Measurements from ENCODE around the gene ATXN2L. TPM values are rescaled to one million over a fixed set of nuclear protein-coding genes. Genes with fewer than 3 reads are reported as not detected.
"Not testable (repeated sequence)": the region's sequence is repeated elsewhere in the genome, so short reads cannot be mapped to it uniquely, and the experiment has no call there.

The ATXN2L gene
- total RNA-seq, 1 experiment from 2014 or later = 16.6 TPM

DNA sequence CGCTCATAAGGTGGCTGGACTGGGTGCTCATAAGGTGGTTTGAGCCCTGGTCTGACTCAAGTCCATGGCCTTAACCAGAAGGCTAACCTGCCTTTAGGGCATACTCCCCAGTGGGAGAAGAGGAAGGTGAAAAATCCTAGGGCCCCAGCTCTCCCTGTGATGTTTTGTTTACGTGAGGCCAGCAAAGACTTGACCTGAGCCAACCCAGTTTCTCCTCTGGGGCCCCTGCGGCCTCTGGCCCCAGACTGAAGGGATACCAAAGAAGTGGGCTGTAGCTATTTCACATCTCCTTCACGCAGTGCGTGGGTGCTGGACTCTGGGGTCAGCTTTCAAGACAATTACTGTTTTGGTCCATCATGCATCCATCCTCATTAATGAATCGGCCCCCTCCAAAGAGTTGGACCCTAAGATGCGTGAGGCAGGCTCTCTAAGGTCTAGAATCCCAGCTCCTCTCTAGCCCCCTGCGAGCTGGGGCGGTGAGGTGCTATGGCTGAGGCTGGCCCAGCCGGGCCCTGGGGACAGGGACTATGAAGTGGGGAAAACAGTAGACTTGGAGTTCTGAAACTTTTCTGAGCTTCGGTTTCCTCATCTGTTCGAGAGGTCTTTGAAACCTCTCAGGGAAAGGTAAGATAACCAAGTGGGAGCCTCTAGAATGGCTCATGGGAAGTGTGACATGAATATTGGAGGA lies 42.3 kb downstream of the ATXN2L start:
- in situ Hi-C loops (cut with HindIII; ENCODE audit: low pct_unique_long_range_greater_than_20kb, low sequenced_read_pairs) = no loop called here
- no peak for DNase-seq (ENCODE audit: low read depth)

- in situ Hi-C loops (cut with HindIII; ENCODE audit: low pct_unique_long_range_greater_than_20kb, low sequenced_read_pairs) = no loop called here
Measured at GRCh38 chr16:28865722-28866453, 43.1 kb downstream of the ATXN2L start.

GRCh38 chr16:28866454-28866804 lies 43.6 kb downstream of the ATXN2L start:
- DNase-seq (ENCODE audit: low read depth) = no peak
- in situ Hi-C loops (cut with HindIII; ENCODE audit: low pct_unique_long_range_greater_than_20kb, low sequenced_read_pairs) = no loop called here

More at GRCh38 chr16:28865722-28866453, 43.1 kb downstream of the ATXN2L start:
- no peak for DNase-seq (ENCODE audit: low read depth)

DNA sequence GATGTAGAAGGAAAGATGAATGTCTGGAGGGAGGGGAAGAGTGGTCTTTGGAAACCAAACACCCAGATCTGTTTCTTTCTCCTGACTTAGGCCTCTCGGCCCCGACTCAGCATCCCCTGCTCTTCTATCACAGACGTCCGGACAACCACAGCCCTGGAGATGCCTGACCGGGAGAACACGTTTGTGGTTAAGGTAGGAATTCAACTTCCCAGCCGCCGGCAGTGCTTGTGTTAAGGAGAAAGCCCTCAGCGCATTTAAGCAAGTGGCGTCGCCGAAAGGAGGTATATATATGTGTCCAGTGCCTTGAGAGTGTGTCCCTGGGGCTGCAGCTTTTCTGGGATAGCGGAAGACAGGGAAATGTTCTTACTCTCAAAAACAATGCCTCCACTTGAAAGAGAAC lies 44.4 kb downstream of the ATXN2L start:
- DNase-seq (ENCODE audit: low read depth) = no peak
- in situ Hi-C loops (cut with HindIII; ENCODE audit: low pct_unique_long_range_greater_than_20kb, low sequenced_read_pairs) = no loop called here

- DNase-seq (ENCODE audit: low read depth); in situ Hi-C loops (cut with HindIII; ENCODE audit: low pct_unique_long_range_greater_than_20kb, low sequenced_read_pairs): not testable (repeated sequence)
Measured at GRCh38 chr16:28867646-28868045, 44.8 kb downstream of the ATXN2L start.

GRCh38 chr16:28869201-28869600 lies 46.4 kb downstream of the ATXN2L start:
- in situ Hi-C loops (cut with HindIII; ENCODE audit: low pct_unique_long_range_greater_than_20kb, low sequenced_read_pairs) = no loop called here

GRCh38 chr16:28872952-28873351 lies 50.2 kb downstream of the ATXN2L start:
- no peak for DNase-seq (ENCODE audit: low read depth)
- in situ Hi-C loops (cut with HindIII; ENCODE audit: low pct_unique_long_range_greater_than_20kb, low sequenced_read_pairs) = no loop called here

More at GRCh38 chr16:28869201-28869600, 46.4 kb downstream of the ATXN2L start:
- DNase-seq (ENCODE audit: low read depth) = no peak

- DNase-seq (ENCODE audit: low read depth) = no peak
- in situ Hi-C loops (cut with HindIII; ENCODE audit: low pct_unique_long_range_greater_than_20kb, low sequenced_read_pairs) = no loop called here
Measured at GRCh38 chr16:28873543-28874201, 50.9 kb downstream of the ATXN2L start.

DNA sequence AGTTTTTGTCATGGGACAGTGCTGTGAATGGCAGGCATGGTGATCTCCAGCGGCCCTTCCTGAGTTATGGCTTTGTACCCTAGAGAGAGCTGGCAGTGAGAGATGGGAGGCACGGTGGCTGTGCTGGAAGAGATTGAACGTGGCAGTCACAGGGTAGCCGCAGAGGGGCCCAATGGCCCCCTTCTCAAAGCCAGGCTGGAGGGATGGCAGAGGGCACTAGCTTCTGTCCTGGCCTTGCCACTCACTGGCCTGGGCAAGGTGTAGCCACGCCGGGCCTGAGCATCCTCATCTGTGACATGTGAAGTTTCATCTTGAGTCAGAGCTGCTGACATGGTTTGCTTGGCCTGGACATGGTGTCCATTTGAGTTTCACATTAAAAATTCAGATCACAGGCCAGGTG lies 51.6 kb downstream of the ATXN2L start:
- in situ Hi-C loops (cut with HindIII; ENCODE audit: low pct_unique_long_range_greater_than_20kb, low sequenced_read_pairs) = no loop called here
- no peak for DNase-seq (ENCODE audit: low read depth)

DNA sequence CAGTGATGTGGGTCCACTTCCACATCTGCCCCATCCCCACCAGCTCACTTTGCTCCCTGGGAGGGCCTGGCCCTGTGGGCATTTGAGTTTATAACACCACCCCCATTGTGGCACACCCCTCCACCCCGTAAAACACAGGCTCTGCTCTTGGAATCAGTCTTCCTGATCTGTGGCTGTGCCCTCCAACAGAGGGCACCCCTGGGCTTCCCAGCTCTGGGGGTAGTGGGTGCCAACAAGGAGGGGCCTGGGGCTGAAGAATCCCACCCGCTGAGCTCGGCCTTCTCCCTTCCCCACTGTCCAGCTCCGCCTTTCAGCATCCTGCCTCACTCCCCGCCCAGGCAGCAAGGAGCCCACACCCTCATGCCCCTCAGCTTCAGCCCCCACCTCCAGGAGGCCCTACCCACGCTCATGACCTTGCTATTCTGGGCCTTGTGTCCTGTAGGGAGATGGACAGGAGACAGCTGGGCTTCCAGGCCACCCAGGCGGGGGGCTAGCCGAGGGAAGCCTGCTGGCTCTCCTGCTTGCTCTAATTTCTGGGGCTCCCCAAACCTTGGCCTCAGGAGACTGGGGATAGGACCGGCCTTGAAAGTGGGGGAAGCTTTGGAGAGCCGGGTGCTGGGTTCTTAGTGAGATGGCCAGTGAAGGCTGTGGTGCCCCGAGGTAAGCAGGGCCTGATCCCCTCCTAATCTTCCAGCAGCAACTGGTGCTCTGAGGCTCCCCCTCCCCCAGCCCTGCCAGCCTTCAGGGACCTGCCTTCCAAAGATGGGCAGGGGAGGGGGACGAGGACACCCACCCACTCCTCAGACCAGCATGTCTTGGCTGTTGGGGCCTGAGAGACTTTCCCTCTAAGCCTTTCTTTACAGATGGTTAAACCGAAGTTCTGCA lies 52.6 kb downstream of the ATXN2L start:
- DNase-seq (ENCODE audit: low read depth) = no peak
- in situ Hi-C loops (cut with HindIII; ENCODE audit: low pct_unique_long_range_greater_than_20kb, low sequenced_read_pairs) = no loop called here

DNA sequence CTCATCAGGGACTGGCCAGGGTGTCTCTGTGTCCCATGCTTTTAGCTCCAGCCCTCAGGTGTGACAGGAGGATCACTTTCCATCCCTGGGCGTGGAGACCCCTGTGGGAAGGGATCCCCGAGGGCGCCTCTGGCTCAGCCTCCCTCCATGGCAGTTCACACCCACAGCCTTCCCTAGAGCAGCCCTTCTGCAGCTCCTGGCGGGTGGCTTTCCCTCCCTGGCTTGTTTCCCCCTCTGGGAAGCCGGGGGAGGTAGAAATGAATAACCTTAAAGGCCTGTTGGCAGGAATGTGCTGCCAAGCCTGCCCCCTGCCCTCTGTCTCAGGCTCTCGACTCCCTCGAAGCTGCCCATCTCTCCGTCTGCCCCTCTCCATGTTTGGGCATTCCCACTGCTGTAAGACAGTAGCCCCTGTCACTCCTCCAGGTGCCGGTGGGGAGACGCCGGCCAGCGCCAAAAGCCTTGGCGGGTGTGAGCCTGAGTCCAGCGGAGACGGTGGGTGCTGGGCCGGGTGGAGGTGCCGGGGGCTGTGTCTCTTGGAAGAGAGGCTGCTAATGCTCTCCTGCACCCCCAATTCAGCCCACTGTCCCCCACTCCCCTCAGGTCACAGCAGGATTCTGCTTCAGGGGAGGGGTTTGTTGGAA lies 53.3 kb downstream of the ATXN2L start:
- DNase-seq (ENCODE audit: low read depth) = no peak
- in situ Hi-C loops (cut with HindIII; ENCODE audit: low pct_unique_long_range_greater_than_20kb, low sequenced_read_pairs) = no loop called here

- in situ Hi-C loops (cut with HindIII; ENCODE audit: low pct_unique_long_range_greater_than_20kb, low sequenced_read_pairs) = no loop called here
Measured at GRCh38 chr16:28876973-28877654, 54.3 kb downstream of the ATXN2L start.

DNA sequence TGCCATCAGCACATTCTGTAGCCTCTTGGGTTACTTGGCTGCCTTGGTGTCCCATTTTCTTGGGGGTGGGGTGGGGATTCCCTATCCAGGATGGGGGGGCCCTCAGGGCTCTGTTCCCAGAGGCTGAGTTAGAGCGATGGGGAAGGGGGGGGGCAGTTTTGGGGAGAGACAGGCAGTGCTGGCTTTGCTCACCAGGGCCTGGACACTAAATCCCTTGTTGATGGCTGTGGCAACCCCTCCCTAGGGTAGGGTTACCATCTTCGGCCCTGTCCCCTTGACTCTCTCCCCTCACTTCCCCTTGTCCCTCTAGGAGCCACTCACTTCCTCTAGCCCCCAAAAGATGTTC lies 54.8 kb downstream of the ATXN2L start:
- in situ Hi-C loops (cut with HindIII; ENCODE audit: low pct_unique_long_range_greater_than_20kb, low sequenced_read_pairs) = no loop called here
- no peak for DNase-seq (ENCODE audit: low read depth)

More at GRCh38 chr16:28876973-28877654, 54.3 kb downstream of the ATXN2L start:
- no peak for DNase-seq (ENCODE audit: low read depth)

GRCh38 chr16:28878083-28878926 lies 55.5 kb downstream of the ATXN2L start, which contains the start of gene ATP2A1:
Gene ATP2A1, plus strand, starts transcription at chr16:28878488. Its CDS starts 184 bp downstream, at chr16:28878672.
- in situ Hi-C loops (cut with HindIII; ENCODE audit: low pct_unique_long_range_greater_than_20kb, low sequenced_read_pairs) = no loop called here
- no peak for DNase-seq (ENCODE audit: low read depth)

DNA sequence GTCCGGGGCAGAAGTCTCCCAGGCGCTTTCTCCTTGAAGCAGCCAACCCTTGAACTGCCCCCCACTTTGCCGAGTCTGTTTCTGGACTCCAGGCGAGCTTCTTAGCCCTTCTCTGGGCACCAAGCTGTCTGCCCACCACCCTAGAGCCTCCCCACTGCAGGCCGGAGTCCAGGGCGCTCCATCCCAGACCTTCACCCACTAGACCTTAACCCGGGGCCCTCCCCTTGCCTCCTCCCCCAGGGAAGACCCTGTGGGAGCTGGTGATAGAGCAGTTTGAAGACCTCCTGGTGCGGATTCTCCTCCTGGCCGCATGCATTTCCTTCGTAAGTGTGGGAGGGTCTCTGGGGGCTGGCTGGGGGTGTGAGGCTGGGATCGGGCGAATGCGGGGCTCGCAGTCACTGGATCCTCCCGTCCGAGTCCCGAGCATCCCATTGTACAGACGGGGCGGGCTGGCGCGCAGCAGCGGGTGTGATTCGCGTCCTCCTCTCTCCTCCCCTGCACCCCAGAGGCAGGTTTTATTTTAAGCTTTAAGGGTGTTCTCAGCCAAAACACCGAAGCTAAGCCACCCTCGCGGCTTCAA lies 56.6 kb downstream of the ATXN2L start:
- no peak for DNase-seq (ENCODE audit: low read depth)
- in situ Hi-C loops (cut with HindIII; ENCODE audit: low pct_unique_long_range_greater_than_20kb, low sequenced_read_pairs) = no loop called here

DNA sequence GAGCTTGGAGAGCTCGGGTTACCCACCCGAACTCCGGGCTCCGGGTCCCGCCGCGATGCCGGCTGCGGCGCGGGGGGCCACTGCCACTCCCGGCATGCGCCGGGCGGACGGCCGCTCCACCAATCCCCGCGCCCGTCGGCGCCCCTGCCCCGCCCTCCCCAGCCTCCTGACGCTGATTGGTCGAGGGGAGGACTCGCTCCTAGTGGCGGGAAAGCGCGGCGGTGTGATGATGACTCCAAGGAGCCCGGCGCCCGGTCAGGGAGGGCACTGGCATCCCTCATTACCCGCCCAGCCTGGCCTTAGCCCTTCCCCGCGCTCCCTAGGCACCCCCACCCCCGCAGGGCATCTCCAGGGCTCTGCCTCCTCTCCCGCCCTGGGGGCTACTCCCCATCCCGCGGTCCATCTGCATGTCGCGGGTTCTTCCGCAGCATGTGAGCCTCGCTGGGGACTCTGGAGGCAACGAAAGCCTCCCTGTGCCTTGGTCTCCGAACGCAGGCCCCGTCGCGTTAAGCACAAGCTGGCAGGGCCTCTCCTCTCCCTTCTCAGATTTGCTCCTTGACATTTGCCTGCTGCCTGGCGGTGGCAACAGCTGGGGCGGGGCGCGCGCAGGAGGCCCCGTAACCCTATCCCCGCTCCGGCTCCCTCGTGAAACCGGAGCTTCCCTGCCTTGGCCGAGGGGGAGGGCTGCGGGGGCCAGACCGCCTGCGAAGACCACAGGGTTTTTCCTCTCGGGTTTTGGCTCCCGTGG lies 57.2 kb downstream of the ATXN2L start:
- DNase-seq (ENCODE audit: low read depth) = peak; percentile 86
- in situ Hi-C loops (cut with HindIII; ENCODE audit: low pct_unique_long_range_greater_than_20kb, low sequenced_read_pairs) = no loop called here

Measured in Caki2 (cell line).